Activated CD4-positive, alpha-beta T cell treated with anti-CD3 and anti-CD28 coated beads for 1 hour (primary cell): ENCODE measurements around the gene ZKSCAN8.

Source experiments
- DNase-seq: peaks from one replicate; pipeline ENCODE4 v3.0.0-alpha.2; 2020

ZKSCAN8 gene

GRCh38 chr6:28207510-28208110 is 65.9 kb downstream of the ZKSCAN8 start:
- DNase-seq = no peak

GRCh38 chr6:28208111-28208659 is 66.5 kb downstream of the ZKSCAN8 start:
- DNase-seq = no peak
